Activated CD8-positive, alpha-beta T cell treated with anti-CD3 and anti-CD28 coated beads for 36 hours (primary cell): ENCODE measurements around the gene UBE2D3. TPM values are rescaled to one million over a fixed set of nuclear protein-coding genes. Genes with fewer than 3 reads are reported as not detected.

Source experiments
- ATAC-seq: fragments of 200-7000 bp; cut with Tn5 transposase; one replicate; pipeline ENCODE4 v1.10.0; 2021; ENCODE audit warnings: mild to moderate bottlenecking, moderate library complexity
- CTCF ChIA-PET: fragments of 350-600 bp; sonication (Branson Sonifier 250); formaldehyde crosslinking; loops from one replicate; lab custom pipeline; 2021; ENCODE audit warnings: antibody characterized with exemption; lab: Charles Lee
- POLR2A ChIA-PET: fragments of 350-600 bp; sonication (Branson Sonifier 250); formaldehyde crosslinking; loops from one replicate; lab custom pipeline; 2021; ENCODE audit warnings: antibody characterized with exemption; lab: Charles Lee
- DNase-seq: peaks from one replicate; pipeline ENCODE4 v3.0.0-alpha.2; 2020
- H3K27ac Mint-ChIP-seq: one replicate; pipeline ENCODE4 v1.8.0; 2021; ENCODE audit warnings: mild to moderate bottlenecking, mixed read lengths
- H3K27me3 Mint-ChIP-seq: one replicate; pipeline ENCODE4 v1.8.0; 2021; ENCODE audit warnings: mixed read lengths
- H3K36me3 Mint-ChIP-seq: one replicate; pipeline ENCODE4 v1.8.0; 2021; ENCODE audit warnings: low read depth, mixed read lengths
- H3K4me1 Mint-ChIP-seq: one replicate; pipeline ENCODE4 v1.8.0; 2021; ENCODE audit warnings: low read depth, mixed read lengths
- H3K4me3 Mint-ChIP-seq: one replicate; pipeline ENCODE4 v1.8.0; 2021; ENCODE audit warnings: mild to moderate bottlenecking, moderate library complexity, mixed read lengths
- H3K9me3 Mint-ChIP-seq: one replicate; pipeline ENCODE4 v1.8.0; 2021; ENCODE audit warnings: mixed read lengths
- CTCF ChIP-seq: fragments of 200-600 bp; IDR thresholded peaks from one replicate; pipeline ENCODE4 v1.8.0; 2022; ENCODE audit warnings: antibody characterized with exemption, mild to moderate bottlenecking
- intact Hi-C: fragments of 100-400 bp; cut with micrococcal nuclease; formaldehyde crosslinking; loops from one replicate; pipeline ENCODE4 v1.10.0; 2022
- total RNA-seq, 2 experiments: library from RNA; stranded (reverse); gene quantifications; one replicate each; pipeline ENCODE4 v1.2.3, GENCODE V29; 2021

The UBE2D3 gene
- total RNA-seq, 2 experiments from 2014 or later: 410 to 427 TPM

- no peaks in the 10 kb centered on the region for H3K9me3 Mint-ChIP-seq
- ChIA-PET CTCF (no interaction called here), POLR2A (no interaction called here)
- no peaks in the 10 kb centered on the region for H3K36me3 Mint-ChIP-seq
- TF ChIP-seq CTCF: no peak
- ATAC-seq (no peak), DNase-seq (no peak)
- no peaks in the 10 kb centered on the region for H3K4me1 Mint-ChIP-seq
- no peaks in the 10 kb centered on the region for H3K27me3 Mint-ChIP-seq
- no peak overlapping the region for H3K27ac Mint-ChIP-seq
- intact Hi-C loops: no loop called here
- no peak overlapping the region for H3K4me3 Mint-ChIP-seq
Measured at GRCh38 chr4:102774254-102774653, 53.1 kb downstream of the UBE2D3 start.

- ATAC-seq: no peak
- no peak for TF ChIP-seq CTCF
- no peaks in the 10 kb centered on the region for H3K27me3 Mint-ChIP-seq
- no peak overlapping the region for H3K4me3 Mint-ChIP-seq
- intact Hi-C loops: no loop called here
- H3K9me3 Mint-ChIP-seq: no peaks in the 10 kb centered on the region
- no peaks in the 10 kb centered on the region for H3K36me3 Mint-ChIP-seq
- no peak overlapping the region for H3K27ac Mint-ChIP-seq
- H3K4me1 Mint-ChIP-seq: no peaks in the 10 kb centered on the region
- ChIA-PET POLR2A (no interaction called here), CTCF (no interaction called here)
- no peak for DNase-seq
Measured at GRCh38 chr4:102772738-102773340, 54.5 kb downstream of the UBE2D3 start.

GRCh38 chr4:102764901-102765300 is 62.5 kb downstream of the UBE2D3 start:
- ATAC-seq (no peak), DNase-seq (no peak)
- ChIA-PET POLR2A (no interaction called here), CTCF (interaction anchor here (0.8 to 0.9 kb wide), 2 partner anchors 14 to 16 kb away, joined by 3 read pairs; no protein-coding TSS in a partner anchor)
- intact Hi-C loops: loop anchor here (5.0 kb wide), 1 partner anchor 32 kb away; no protein-coding TSS in a partner anchor
- Mint-ChIP-seq H3K4me1 (peaks cover 7% of the 10 kb centered on the region), H3K4me3 (no peak overlapping the region), H3K9me3 (no peaks in the 10 kb centered on the region), H3K36me3 (no peaks in the 10 kb centered on the region), H3K27me3 (peaks cover 2% of the 10 kb centered on the region), H3K27ac (no peak overlapping the region)
- TF ChIP-seq CTCF: no peak

DNA sequence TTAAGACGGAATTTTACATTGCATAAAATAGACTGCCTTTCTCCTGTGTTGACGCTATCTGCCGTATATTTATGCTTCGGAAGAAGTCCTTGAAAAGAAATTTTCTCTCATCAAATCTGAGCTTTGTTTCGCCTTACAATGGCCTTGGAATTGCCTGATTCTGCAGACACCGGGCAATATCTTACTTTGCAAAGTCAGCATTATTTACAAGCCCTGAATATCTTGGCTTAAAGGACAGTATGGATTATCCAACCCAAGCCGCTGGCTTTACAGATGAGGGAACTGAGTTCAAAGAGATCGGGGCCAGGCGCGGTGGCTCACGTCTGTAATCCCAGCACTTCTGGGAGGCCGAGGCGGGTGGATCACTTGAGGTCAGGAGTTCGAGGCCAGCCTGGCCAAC is 65.4 kb downstream of the UBE2D3 start:
- intact Hi-C loops: loop anchor here (5.0 kb wide), 1 partner anchor 35 kb away; no protein-coding TSS in a partner anchor
- no peak for TF ChIP-seq CTCF
- Mint-ChIP-seq H3K27ac (no peak overlapping the region), H3K27me3 (peaks cover 2% of the 10 kb centered on the region), H3K36me3 (peaks cover 6% of the 10 kb centered on the region), H3K9me3 (no peaks in the 10 kb centered on the region), H3K4me3 (peak overlapping the region; percentile 92), H3K4me1 (peaks cover 27% of the 10 kb centered on the region)
- no peak for DNase-seq
- no peak for ATAC-seq
- CTCF ChIA-PET: interaction anchor here (1.2 to 1.6 kb wide), 2 partner anchors 247 to 331 kb away, joined by 3 to 6 read pairs; no protein-coding TSS in a partner anchor
- POLR2A ChIA-PET: interaction anchor here (0.6 to 2.2 kb wide), 6 partner anchors 28 to 437 kb away, joined by 3 to 15 read pairs (median 6); partner anchors contain the start of gene UBE2D3

- ChIA-PET CTCF (interaction anchor here (0.7 to 1.6 kb wide), 5 partner anchors 9 to 331 kb away, joined by 3 to 6 read pairs (median 3); no protein-coding TSS in a partner anchor), POLR2A (interaction anchor here (1.0 to 2.2 kb wide), 8 partner anchors 29 to 338 kb away, joined by 3 to 15 read pairs (median 4); partner anchors contain the start of genes CISD2 and UBE2D3)
- no peaks in the 10 kb centered on the region for H3K9me3 Mint-ChIP-seq
- H3K27me3 Mint-ChIP-seq: peaks cover 2% of the 10 kb centered on the region
- intact Hi-C loops: loop anchor here (5.0 kb wide), 1 partner anchor 36 kb away; no protein-coding TSS in a partner anchor
- ATAC-seq: peak; percentile 18
- peak overlapping the region; percentile 92 for H3K4me3 Mint-ChIP-seq
- peak; percentile 39 for DNase-seq
- peaks cover 27% of the 10 kb centered on the region for H3K4me1 Mint-ChIP-seq
- TF ChIP-seq CTCF: no peak
- peak overlapping the region; percentile 53 for H3K27ac Mint-ChIP-seq
- peaks cover 8% of the 10 kb centered on the region for H3K36me3 Mint-ChIP-seq
Measured at GRCh38 chr4:102761296-102761701, 66.1 kb downstream of the UBE2D3 start.
